Hepatocyte (in vitro differentiated cells): ENCODE results near the gene FTCD.

Source experiments
- EZH2 ChIP-seq: fragments of 200-600 bp; sonication (generic); IDR thresholded peaks from 2 replicates; pipeline ENCODE4 v1.6.1; 2016; ENCODE audit warnings: antibody characterized with exemption, mild to moderate bottlenecking, borderline replicate concordance
- EZH2phosphoT487 ChIP-seq: fragments of 200-600 bp; sonication (generic); IDR thresholded peaks from one replicate; pipeline ENCODE4 v1.6.1; 2018; ENCODE audit warnings: antibody characterized with exemption, mild to moderate bottlenecking, low read depth, moderate library complexity; ENCODE audit not compliant: unreplicated experiment, severe bottlenecking
- TF ChIP-seq, protein P1 (sequence below): fragments of 200-600 bp; sonication (generic); IDR thresholded peaks from 2 replicates; pipeline ENCODE4 v1.5.1; 2016; ENCODE audit warnings: antibody characterized with exemption, mild to moderate bottlenecking; ENCODE audit not compliant: poor library complexity

DNA sequence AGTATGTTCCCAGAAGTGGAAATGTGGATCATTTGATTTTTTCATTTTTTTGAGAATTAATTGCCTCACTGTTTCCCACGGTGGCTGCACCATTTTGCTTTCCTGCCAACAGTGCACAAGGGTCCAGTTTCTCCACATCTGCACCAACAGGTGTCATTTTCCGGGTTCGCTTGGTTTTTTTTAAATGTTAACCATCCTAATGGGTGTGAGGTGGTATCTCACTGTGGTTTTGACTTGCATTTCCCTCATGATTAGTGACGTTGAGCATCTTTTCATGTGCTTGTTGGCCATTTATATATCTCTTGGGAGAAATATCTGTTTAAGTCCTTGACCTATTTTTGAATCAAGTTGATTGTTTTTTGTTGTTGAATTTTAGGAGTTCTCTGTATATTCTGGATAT, 54.5 kb downstream of the FTCD start:
- TF ChIP-seq, protein P1, sequence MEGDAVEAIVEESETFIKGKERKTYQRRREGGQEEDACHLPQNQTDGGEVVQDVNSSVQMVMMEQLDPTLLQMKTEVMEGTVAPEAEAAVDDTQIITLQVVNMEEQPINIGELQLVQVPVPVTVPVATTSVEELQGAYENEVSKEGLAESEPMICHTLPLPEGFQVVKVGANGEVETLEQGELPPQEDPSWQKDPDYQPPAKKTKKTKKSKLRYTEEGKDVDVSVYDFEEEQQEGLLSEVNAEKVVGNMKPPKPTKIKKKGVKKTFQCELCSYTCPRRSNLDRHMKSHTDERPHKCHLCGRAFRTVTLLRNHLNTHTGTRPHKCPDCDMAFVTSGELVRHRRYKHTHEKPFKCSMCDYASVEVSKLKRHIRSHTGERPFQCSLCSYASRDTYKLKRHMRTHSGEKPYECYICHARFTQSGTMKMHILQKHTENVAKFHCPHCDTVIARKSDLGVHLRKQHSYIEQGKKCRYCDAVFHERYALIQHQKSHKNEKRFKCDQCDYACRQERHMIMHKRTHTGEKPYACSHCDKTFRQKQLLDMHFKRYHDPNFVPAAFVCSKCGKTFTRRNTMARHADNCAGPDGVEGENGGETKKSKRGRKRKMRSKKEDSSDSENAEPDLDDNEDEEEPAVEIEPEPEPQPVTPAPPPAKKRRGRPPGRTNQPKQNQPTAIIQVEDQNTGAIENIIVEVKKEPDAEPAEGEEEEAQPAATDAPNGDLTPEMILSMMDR = no peak
- no peak for TF ChIP-seq EZH2
- TF ChIP-seq EZH2phosphoT487 = no peak
